GM12878 (cell line): ENCODE measurements around the gene ACTN2. TPM values are rescaled to one million over a fixed set of nuclear protein-coding genes. Genes with fewer than 3 reads are reported as not detected.

Source experiments
- ATAC-seq: fragments of 200-7000 bp; cut with Tn5 transposase; 3 replicates; pipeline ENCODE4 v1.9.1; 2020; ENCODE audit warnings: mild to moderate bottlenecking, moderate library complexity
- BruUV-seq: library from RNA; stranded (reverse); fragments of 400-500 nt; replicated peaks from 2 replicates; lab custom pipeline; 2021; lab: Mats Ljungman, UMichigan
- CTCF ChIA-PET: fragments of 300-600 bp; sonication (Branson Sonifier 250); formaldehyde crosslinking; extraction: SDS; loops from one replicate; lab custom pipeline; 2021; ENCODE audit warnings: inconsistent platforms; lab: Yijun Ruan, JAX
- POLR2A ChIA-PET: fragments of 350-600 bp; formaldehyde crosslinking; extraction: SDS; loops from one replicate; lab custom pipeline; 2021; ENCODE audit warnings: inconsistent platforms; lab: Charles Lee
- RAD21 ChIA-PET: fragments of 300-600 bp; sonication (Branson Sonifier 250); formaldehyde crosslinking; loops from one replicate; lab custom pipeline; 2023; ENCODE audit warnings: antibody characterized with exemption; ENCODE audit not compliant: unreplicated experiment; lab: Charles Lee
- SMC1A ChIA-PET: fragments of 300-600 bp; sonication (Branson Sonifier 250); formaldehyde crosslinking; loops from one replicate; lab custom pipeline; 2023; ENCODE audit not compliant: unreplicated experiment, uncharacterized antibody; lab: Charles Lee
- DNase-seq: peaks from one replicate; pipeline ENCODE4 v3.0.0-alpha.2; 2011; ENCODE audit warnings: low read depth, low spot score
- FAIRE-seq: peaks from 3 replicates; lab custom pipeline; 2011; peaks lifted over from hg19 to GRCh38; lab: Jason Lieb, UNC
- H2AFZ ChIP-seq: 2 replicates; pipeline ENCODE4 v1.6.0; 2011; ENCODE audit warnings: low read depth, low read length, control low read depth; ENCODE audit not compliant: control insufficient read depth
- H3K27ac ChIP-seq: 2 replicates; pipeline ENCODE4 v1.5.1; 2011; ENCODE audit warnings: control low read depth; ENCODE audit not compliant: control insufficient read depth, insufficient read depth
- H3K27me3 ChIP-seq, 2 experiments: replicated peaks in 1 of 2; 2 replicates each; pipeline versions ENCODE4 v1.6.0 to v1.6.1; 2011; ENCODE audit warnings: low read length in 1 of 2; ENCODE audit not compliant: control insufficient read depth in 2 of 2, insufficient read depth in 2 of 2
- H3K36me3 ChIP-seq, 2 experiments: 2 replicates each; pipeline ENCODE4 v1.5.1; 2011; ENCODE audit warnings: low read length in 1 of 2; ENCODE audit not compliant: control insufficient read depth in 2 of 2, insufficient read depth in 2 of 2
- H3K4me1 ChIP-seq: 2 replicates; pipeline ENCODE4 v1.6.1; 2011; ENCODE audit warnings: mild to moderate bottlenecking, low read length, moderate library complexity, mixed read lengths; ENCODE audit not compliant: control insufficient read depth, insufficient read depth
- H3K4me2 ChIP-seq: 2 replicates; pipeline ENCODE4 v1.6.0; 2011; ENCODE audit warnings: control low read depth; ENCODE audit not compliant: control insufficient read depth, insufficient read depth
- H3K4me3 ChIP-seq: fragments of 200-600 bp; sonication (generic); 2 replicates; pipeline ENCODE4 v1.5.1; 2016
- H3K79me2 ChIP-seq: 2 replicates; pipeline ENCODE4 v1.6.0; 2011; ENCODE audit warnings: low read length; ENCODE audit not compliant: control insufficient read depth, insufficient read depth
- H3K9ac ChIP-seq: 2 replicates; pipeline ENCODE4 v1.8.0; 2011; ENCODE audit warnings: low read length, control low read depth, mixed read lengths; ENCODE audit not compliant: control insufficient read depth, insufficient read depth
- H3K9me3 ChIP-seq: replicated peaks from 3 replicates; pipeline ENCODE4 v1.5.1; 2011; ENCODE audit warnings: mild to moderate bottlenecking, low read length; ENCODE audit not compliant: control insufficient read depth, insufficient read depth
- H4K20me1 ChIP-seq: 2 replicates; pipeline ENCODE4 v1.6.0; 2011; ENCODE audit not compliant: control insufficient read depth, insufficient read depth
- BCL3 ChIP-seq: IDR thresholded peaks from 2 replicates; pipeline ENCODE4 v1.6.1; 2011; ENCODE audit warnings: borderline replicate concordance, low read depth, mild to moderate bottlenecking, moderate library complexity, low read length; ENCODE audit not compliant: insufficient read depth, poor library complexity, severe bottlenecking
- GABPA ChIP-seq: IDR thresholded peaks from 2 replicates; pipeline ENCODE4 v1.6.1; 2014; ENCODE audit warnings: antibody characterized with exemption, low read depth, mild to moderate bottlenecking, inconsistent platforms
- MEF2B ChIP-seq: fragments of 450-650 bp; IDR thresholded peaks from 2 replicates; pipeline ENCODE4 v1.6.1; 2018; ENCODE audit warnings: mild to moderate bottlenecking, moderate library complexity; ENCODE audit not compliant: partially characterized antibody, poor library complexity, severe bottlenecking
- MYB ChIP-seq: fragments of 150-350 bp; IDR thresholded peaks from 2 replicates; pipeline ENCODE4 v1.6.1; 2014; ENCODE audit warnings: mild to moderate bottlenecking, low read depth, low read length, borderline replicate concordance
- POLR2A ChIP-seq: IDR thresholded peaks from 2 replicates; pipeline ENCODE4 v1.6.1; 2011; ENCODE audit warnings: low read depth, mild to moderate bottlenecking, low read length
- TARDBP ChIP-seq: IDR thresholded peaks from 2 replicates; pipeline ENCODE4 v1.6.1; 2016; ENCODE audit warnings: borderline replicate concordance
- TCF12 ChIP-seq: IDR thresholded peaks from 2 replicates; pipeline ENCODE4 v1.6.1; 2011; ENCODE audit warnings: low read depth, mild to moderate bottlenecking, low read length
- WGBS: methylation state at CpG from one replicate; pipeline ENCODE4 v1.1.6; 2016; ENCODE audit warnings: low lambda C conversion rate; ENCODE audit not compliant: insufficient replicate concordance, insufficient coverage; ENCODE audit errors: missing lambda C conversion rate; 5-methylcytosine and 5-hydroxymethylcytosine counted together
- in situ Hi-C: fragments of 300-500 bp; cut with MboI; formaldehyde crosslinking; loops from 9 replicates; pipeline ENCODE4 v1.14.3; 2018; ENCODE audit warnings: mixed read lengths
- intact Hi-C: fragments of 100-400 bp; cut with micrococcal nuclease; formaldehyde crosslinking; loops from one replicate; pipeline ENCODE4 v1.14.2; 2022; ENCODE audit not compliant: unreplicated experiment
- polyA plus RNA-seq, 11 experiments: library from polyadenylated mRNA; depleted of rRNA in 4 of 11; unstranded in 6 of 11; stranded (reverse) in 5 of 11; fragments of >200 nt; fragmentation: Nextera tagmentation in 4 of 11; fragmentation: Illumina TruSeq in 1 of 11; extraction: Ambion mirVana in 4 of 11; extraction: Trizol in 1 of 11; gene quantifications; 1 replicate in 1 of 11; 2 replicates in 10 of 11; pipeline versions ENCODE4 v1.2.1 to v1.2.3, GENCODE V29; 2011 to 2016; ENCODE audit warnings: inconsistent platforms in 2 of 11, missing spikeins in 2 of 11, low read depth in 1 of 11
- total RNA-seq, 4 experiments: library from RNA; depleted of rRNA in 3 of 4; stranded (reverse); fragments of >200 nt in 3 of 4; fragmentation: Illumina TruSeq in 1 of 4; extraction: Trizol in 1 of 4; gene quantifications; 2 replicates each; pipeline versions ENCODE4 v1.2.1 to v1.2.3, GENCODE V29; 2013 to 2021
- TF ChIP-seq, protein P1 (sequence below): IDR thresholded peaks from 2 replicates; pipeline ENCODE4 v1.6.1; 2012; ENCODE audit warnings: low read depth, low read length, improper control_type of control experiment

ACTN2 gene
- total and polyA plus RNA-seq, 10 of the 15 experiments (the other 5 are each of a cell fraction or from before 2014, with no cell fraction given): 0.10 TPM; not detected in 9

GRCh38 chr1:236677641-236678235 lies 8.6 kb upstream of the ACTN2 start:
- ATAC-seq: no peak
- BruUV-seq: no TSS peak
- Histone ChIP-seq H3K9ac (no peak overlapping the region), H3K27me3 (no peaks in the 10 kb centered on the region), H3K79me2 (no peaks in the 10 kb centered on the region), H3K27ac (no peak overlapping the region), H3K4me1 (no peaks in the 10 kb centered on the region), H3K4me3 (no peak overlapping the region), H3K9me3 (no peaks in the 10 kb centered on the region), H4K20me1 (no peaks in the 10 kb centered on the region), H3K4me2 (no peak overlapping the region), H3K36me3 (no peaks in the 10 kb centered on the region), H2AFZ (no peak overlapping the region)
- no peak for DNase-seq
- SMC1A ChIA-PET: no interaction called here
- intact Hi-C loops: no loop called here
- no peak for FAIRE-seq
- no peak for TF ChIP-seq BCL3
- no peak for TF ChIP-seq TCF12
- no peak for TF ChIP-seq GABPA
- TF ChIP-seq, protein P1, sequence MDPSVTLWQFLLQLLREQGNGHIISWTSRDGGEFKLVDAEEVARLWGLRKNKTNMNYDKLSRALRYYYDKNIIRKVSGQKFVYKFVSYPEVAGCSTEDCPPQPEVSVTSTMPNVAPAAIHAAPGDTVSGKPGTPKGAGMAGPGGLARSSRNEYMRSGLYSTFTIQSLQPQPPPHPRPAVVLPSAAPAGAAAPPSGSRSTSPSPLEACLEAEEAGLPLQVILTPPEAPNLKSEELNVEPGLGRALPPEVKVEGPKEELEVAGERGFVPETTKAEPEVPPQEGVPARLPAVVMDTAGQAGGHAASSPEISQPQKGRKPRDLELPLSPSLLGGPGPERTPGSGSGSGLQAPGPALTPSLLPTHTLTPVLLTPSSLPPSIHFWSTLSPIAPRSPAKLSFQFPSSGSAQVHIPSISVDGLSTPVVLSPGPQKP: no peak
- TF ChIP-seq MYB: no peak
- TF ChIP-seq MEF2B: no peak
- no peak for TF ChIP-seq TARDBP
- TF ChIP-seq POLR2A: no peak
- in situ Hi-C loops: no loop called here
- WGBS: 32% methylated on average over 3 of the region's 3 CpGs
- CTCF ChIA-PET: interaction anchor here (0.6 kb wide), 1 partner anchor 10 kb away, joined by 4 read pairs; no protein-coding TSS in a partner anchor
- RAD21 ChIA-PET: no interaction called here
- POLR2A ChIA-PET: no interaction called here
